ENCODE data around the gene TAF10. TPM values are rescaled to one million over a fixed set of nuclear protein-coding genes. Genes with fewer than 3 reads are reported as not detected.

TAF10 gene
- total and polyA plus RNA-seq, 2 of the 13 experiments (the other 11 are each of a cell fraction or from before 2014, with no cell fraction given), result 71.3 to 134 TPM

DNA sequence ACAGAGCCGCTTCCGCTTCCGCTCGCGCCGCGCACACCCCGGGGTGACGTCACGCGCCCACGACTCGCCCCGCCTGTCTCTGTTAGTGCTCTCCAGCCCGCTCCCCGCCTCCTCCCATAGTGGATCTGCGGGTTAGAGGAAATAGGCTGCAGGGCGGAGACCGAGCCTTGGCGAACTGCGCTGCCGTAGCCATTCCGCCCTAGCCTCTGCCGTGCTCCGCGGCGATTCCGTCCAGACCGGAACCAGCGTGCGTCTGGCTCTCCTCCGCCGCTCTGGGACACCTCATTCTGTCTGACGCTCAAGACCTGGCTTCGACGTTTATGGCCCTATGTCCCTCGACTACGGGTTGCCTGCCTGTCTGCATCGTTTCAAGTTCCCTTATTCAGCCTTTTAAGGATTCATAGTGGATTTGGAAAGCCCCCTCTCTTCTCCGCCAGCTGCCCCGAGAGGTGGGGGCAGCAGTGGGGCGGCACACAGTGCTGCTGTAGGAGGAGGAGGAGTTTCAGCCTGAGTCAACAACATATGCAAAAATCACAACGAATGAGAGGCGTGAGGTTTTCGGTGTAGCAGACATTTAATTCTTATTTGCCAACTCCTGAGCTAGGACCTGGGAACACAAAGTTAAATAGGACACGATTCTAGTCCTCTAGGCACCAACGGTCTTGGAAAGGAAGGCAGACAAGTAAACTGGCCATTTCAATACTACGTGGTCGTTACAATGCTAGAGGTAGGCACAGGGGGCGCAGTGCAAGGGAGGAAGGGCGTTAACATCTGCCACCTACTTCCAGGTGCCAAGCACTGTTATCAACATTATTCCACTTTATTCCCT lies at the start of gene TAF10 (continued):
- TF ChIP-seq ZNF280D (CRISPR knock-in tag; IDR thresholded peaks at IDR 0.05) (peak; percentile 82; the same call in 1 of the 2 replicates), SMAD9 (CRISPR knock-in tag; IDR thresholded peaks at IDR 0.05) (peak; percentile 64; the same call in 1 of the 2 replicates), IRX3 (CRISPR knock-in tag; IDR thresholded peaks at IDR 0.05; ENCODE audit: borderline replicate concordance, low read depth) (peak; percentile 53; the same call in 1 of the 2 replicates), ZBTB3 (CRISPR knock-in tag; IDR thresholded peaks at IDR 0.05; ENCODE audit: borderline replicate concordance, low read depth) (0 out of 2 replicates have a peak, but pooled peaks have one; percentile 69), MTF1 (CRISPR knock-in tag; IDR thresholded peaks at IDR 0.05) (no peak), ZNF7 (CRISPR knock-in tag; IDR thresholded peaks at IDR 0.05) (no peak), RXRA (CRISPR knock-in tag; IDR thresholded peaks at IDR 0.05) (peak; percentile 66), SYNCRIP (IDR thresholded peaks at IDR 0.05; ENCODE audit: insufficient read depth, low read depth, low read length) (no peak), FOSL2 (CRISPR knock-in tag; IDR thresholded peaks at IDR 0.05) (peak; percentile 47; the same call in 1 of the 2 replicates), ZUFSP (CRISPR knock-in tag; IDR thresholded peaks at IDR 0.05; ENCODE audit: borderline replicate concordance) (no peak), ZBTB8A (CRISPR knock-in tag; IDR thresholded peaks at IDR 0.05; ENCODE audit: borderline replicate concordance, low read depth) (no peak), ZNF335 (CRISPR knock-in tag; IDR thresholded peaks at IDR 0.05) (no peak), ZNF777 (CRISPR knock-in tag; IDR thresholded peaks at IDR 0.05) (no peak), SOX5 (CRISPR knock-in tag; IDR thresholded peaks at IDR 0.05; ENCODE audit: borderline replicate concordance) (peak; percentile 44; the same call in 1 of the 2 replicates), U2AF2 (IDR thresholded peaks at IDR 0.05; ENCODE audit: low read depth, low read length) (no peak), ARNT (IDR thresholded peaks at IDR 0.05) (no peak), NR2F6 (IDR thresholded peaks at IDR 0.05) (no peak), NR2F6 (CRISPR knock-in tag; IDR thresholded peaks at IDR 0.05) (no peak; the same call in none of the 2 replicates), SETDB1 (CRISPR knock-in tag; IDR thresholded peaks at IDR 0.05; ENCODE audit: borderline replicate concordance) (no peak), TERF1 (CRISPR knock-in tag; IDR thresholded peaks at IDR 0.05) (no peak), ZNF460 (CRISPR knock-in tag; IDR thresholded peaks at IDR 0.05; ENCODE audit: borderline replicate concordance) (no peak), ZNF225 (CRISPR knock-in tag; IDR thresholded peaks at IDR 0.05) (no peak), SRSF4 (IDR thresholded peaks at IDR 0.05; ENCODE audit: low read depth, low read length, poor library complexity, severe bottlenecking) (no peak), ASH2L (IDR thresholded peaks at IDR 0.05; ENCODE audit: insufficient read length, low read depth, low read length) (peak; percentile 76), GATA4 (IDR thresholded peaks at IDR 0.05; ENCODE audit: borderline replicate concordance, low read depth) (0 out of 2 replicates have a peak, but pooled peaks have one; percentile 59)

Measured in HepG2 (cell line).